SH-SY5Y (cell line): Measurements from ENCODE around the gene DMD.

Experiments used
- GATA2 ChIP-seq: IDR thresholded peaks from 2 replicates; pipeline ENCODE4 v1.6.1; 2011; ENCODE audit warnings: mild to moderate bottlenecking, low read depth, low read length
- GATA3 ChIP-seq: IDR thresholded peaks from 2 replicates; pipeline ENCODE4 v1.6.1; 2011; ENCODE audit warnings: low read depth, mild to moderate bottlenecking, low read length, moderate library complexity

GRCh38 chrX:31570658-31571057, 1640.7 kb downstream of the DMD start:
- no peak for TF ChIP-seq GATA3
- no peak for TF ChIP-seq GATA2
